Mucosa of rectum (tissue), 2 donors: ENCODE measurements around the gene CREBRF.

Source experiments
- H3K27ac ChIP-seq, 2 donors: one replicate each; pipeline ENCODE4 v1.7.0; 2013; ENCODE audit warnings: inconsistent platforms in 2 of 2, low read depth in 2 of 2, low read length in 2 of 2
- H3K27me3 ChIP-seq, 2 donors: one replicate each; pipeline ENCODE4 v1.7.0; 2013; ENCODE audit warnings: low read length in 2 of 2; ENCODE audit not compliant: control insufficient read depth in 2 of 2, insufficient read depth in 2 of 2
- H3K36me3 ChIP-seq, 2 donors: one replicate each; pipeline ENCODE4 v1.7.0; 2013; ENCODE audit warnings: low read length in 2 of 2; ENCODE audit not compliant: control insufficient read depth in 2 of 2, insufficient read depth in 2 of 2
- H3K4me1 ChIP-seq, 2 donors: one replicate each; pipeline ENCODE4 v1.7.0; 2013; ENCODE audit warnings: low read length in 2 of 2, mild to moderate bottlenecking in 1 of 2; ENCODE audit not compliant: control insufficient read depth in 2 of 2, insufficient read depth in 2 of 2
- H3K4me3 ChIP-seq, 2 donors: one replicate each; pipeline ENCODE4 v1.7.0; 2013; ENCODE audit warnings: low read length in 2 of 2
- H3K9ac ChIP-seq, 2 donors: one replicate each; pipeline ENCODE4 v1.7.0; 2013; ENCODE audit warnings: low read length in 2 of 2, low read depth in 1 of 2, mild to moderate bottlenecking in 1 of 2
- H3K9me3 ChIP-seq, 2 donors: one replicate each; pipeline ENCODE4 v1.7.0; 2013; ENCODE audit warnings: low read length in 2 of 2; ENCODE audit not compliant: control insufficient read depth in 2 of 2
- donor health status: healthy.
- donor health status: Normal muscosa, but diverticular disease.

Gene CREBRF

GRCh38 chr5:173165177-173166016 lies 109.2 kb downstream of the CREBRF start:
- Histone ChIP-seq H3K27ac (no peak overlapping the region), H3K9me3 (no peaks in the 10 kb centered on the region), H3K9ac (no peak overlapping the region), H3K36me3 (peaks cover 8 to 24% of the 10 kb centered on the region in 2 donors), H3K4me1 (no peaks in the 10 kb centered on the region), H3K4me3 (no peak overlapping the region), H3K27me3 (no peaks in the 10 kb centered on the region)

DNA sequence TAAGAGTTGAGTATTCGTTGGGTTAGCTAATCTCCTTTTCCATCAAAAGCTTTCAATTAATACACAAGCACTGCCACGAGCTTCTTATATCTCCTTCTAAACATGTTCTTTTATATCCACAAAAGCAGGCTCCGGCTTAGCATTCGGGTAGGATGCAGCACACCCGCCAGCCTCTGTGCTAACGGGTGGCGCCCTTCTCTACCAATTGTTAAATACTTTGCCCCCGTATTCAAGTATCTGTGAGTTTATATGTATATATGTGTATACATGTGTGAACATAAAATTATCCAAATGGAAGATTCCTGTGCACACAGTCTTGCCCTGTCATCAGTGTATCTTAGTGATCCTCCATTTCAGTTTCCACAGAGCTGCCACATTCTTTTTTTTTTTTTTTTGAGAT lies 116.0 kb downstream of the CREBRF start:
- Histone ChIP-seq H3K27me3 (no peaks in the 10 kb centered on the region), H3K4me1 (no peaks in the 10 kb centered on the region), H3K27ac (no peak overlapping the region), H3K36me3 (no peaks in the 10 kb centered on the region), H3K4me3 (no peak overlapping the region), H3K9ac (no peak overlapping the region), H3K9me3 (no peaks in the 10 kb centered on the region)

DNA sequence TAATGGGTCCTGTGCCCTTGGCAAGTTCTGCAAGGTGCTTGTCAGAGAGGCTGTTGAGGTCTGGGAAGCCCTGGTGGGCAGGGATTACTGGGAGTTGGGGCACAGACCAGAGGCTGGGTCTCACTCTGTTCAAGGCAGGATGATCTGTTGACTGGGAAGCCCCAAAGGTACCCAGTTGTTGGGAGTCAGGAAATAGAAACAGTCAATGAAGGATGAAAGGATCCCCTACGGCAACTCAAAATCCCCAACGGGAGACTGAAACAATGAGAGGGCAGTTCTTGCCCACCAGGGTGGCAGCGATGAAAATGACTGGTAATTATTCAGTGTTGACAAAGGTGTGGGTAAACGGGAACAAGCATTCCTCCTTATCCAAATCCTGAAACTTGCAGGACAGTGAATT lies 119.4 kb downstream of the CREBRF start:
- Histone ChIP-seq H3K9ac (no peak overlapping the region), H3K36me3 (no peaks in the 10 kb centered on the region), H3K27me3 (no peaks in the 10 kb centered on the region), H3K27ac (no peak overlapping the region), H3K4me3 (no peak overlapping the region), H3K9me3 (peaks cover 0 to 3% of the 10 kb centered on the region in 2 donors), H3K4me1 (no peaks in the 10 kb centered on the region)

DNA sequence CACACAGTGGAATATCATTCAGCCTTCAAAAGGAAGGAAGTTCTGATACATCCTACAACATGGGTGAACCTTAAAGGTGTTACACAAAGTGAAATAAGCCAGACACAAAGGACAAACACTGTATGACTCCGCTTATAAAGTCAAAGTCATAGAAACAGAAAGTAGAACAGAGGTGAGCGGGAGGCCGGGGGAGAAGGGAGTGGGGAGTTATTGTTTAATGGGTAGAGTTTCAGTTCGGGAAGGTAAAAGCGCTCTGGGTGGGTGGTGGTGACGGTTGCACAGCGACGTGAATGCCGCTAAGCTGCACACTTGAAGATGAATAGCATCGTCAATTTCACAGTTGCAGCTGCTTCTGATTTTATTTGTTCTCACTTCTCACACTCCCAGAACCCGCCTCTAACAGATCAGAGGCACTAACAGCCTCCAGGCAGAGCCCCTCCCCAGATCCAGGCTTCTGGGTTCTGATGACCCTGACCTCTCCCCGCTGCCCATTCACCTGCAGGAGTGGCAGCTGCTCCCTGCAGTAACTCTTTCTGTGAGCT lies 122.3 kb downstream of the CREBRF start:
- Histone ChIP-seq H3K9ac (no peak overlapping the region), H3K4me1 (no peaks in the 10 kb centered on the region), H3K27me3 (no peaks in the 10 kb centered on the region), H3K27ac (no peak overlapping the region), H3K4me3 (peak overlapping the region in 1 of 2 donors; percentile 17), H3K9me3 (peaks cover 0 to 3% of the 10 kb centered on the region in 2 donors), H3K36me3 (no peaks in the 10 kb centered on the region)

GRCh38 chr5:173180331-173180730 lies 124.2 kb downstream of the CREBRF start:
- no peak overlapping the region for H3K4me3 ChIP-seq
- no peaks in the 10 kb centered on the region for H3K4me1 ChIP-seq
- H3K9ac ChIP-seq, result no peak overlapping the region
- H3K27ac ChIP-seq, result no peak overlapping the region
- H3K36me3 ChIP-seq, result no peaks in the 10 kb centered on the region
- H3K9me3 ChIP-seq, result peaks cover 0 to 3% of the 10 kb centered on the region in 2 donors
- H3K27me3 ChIP-seq, result no peaks in the 10 kb centered on the region

- no peaks in the 10 kb centered on the region for H3K4me1 ChIP-seq
- no peak overlapping the region for H3K4me3 ChIP-seq
- H3K36me3 ChIP-seq, result no peaks in the 10 kb centered on the region
- H3K9me3 ChIP-seq, result no peaks in the 10 kb centered on the region
- no peak overlapping the region for H3K27ac ChIP-seq
- H3K27me3 ChIP-seq, result peaks cover 0 to 2% of the 10 kb centered on the region in 2 donors
- H3K9ac ChIP-seq, result no peak overlapping the region
These were observed 131.0 kb downstream of the CREBRF start for GRCh38 chr5:173187054-173187743.

GRCh38 chr5:173188280-173188679 lies 132.1 kb downstream of the CREBRF start:
- Histone ChIP-seq H3K4me3 (no peak overlapping the region), H3K27me3 (peaks cover 0 to 2% of the 10 kb centered on the region in 2 donors), H3K36me3 (no peaks in the 10 kb centered on the region), H3K9ac (no peak overlapping the region), H3K9me3 (no peaks in the 10 kb centered on the region), H3K4me1 (no peaks in the 10 kb centered on the region), H3K27ac (no peak overlapping the region)
